ENCODE measurements around the gene IL13.
A peak's percentile ranks its signal among the peaks of the same experiment; 100 is the strongest.

IL13 gene

DNA sequence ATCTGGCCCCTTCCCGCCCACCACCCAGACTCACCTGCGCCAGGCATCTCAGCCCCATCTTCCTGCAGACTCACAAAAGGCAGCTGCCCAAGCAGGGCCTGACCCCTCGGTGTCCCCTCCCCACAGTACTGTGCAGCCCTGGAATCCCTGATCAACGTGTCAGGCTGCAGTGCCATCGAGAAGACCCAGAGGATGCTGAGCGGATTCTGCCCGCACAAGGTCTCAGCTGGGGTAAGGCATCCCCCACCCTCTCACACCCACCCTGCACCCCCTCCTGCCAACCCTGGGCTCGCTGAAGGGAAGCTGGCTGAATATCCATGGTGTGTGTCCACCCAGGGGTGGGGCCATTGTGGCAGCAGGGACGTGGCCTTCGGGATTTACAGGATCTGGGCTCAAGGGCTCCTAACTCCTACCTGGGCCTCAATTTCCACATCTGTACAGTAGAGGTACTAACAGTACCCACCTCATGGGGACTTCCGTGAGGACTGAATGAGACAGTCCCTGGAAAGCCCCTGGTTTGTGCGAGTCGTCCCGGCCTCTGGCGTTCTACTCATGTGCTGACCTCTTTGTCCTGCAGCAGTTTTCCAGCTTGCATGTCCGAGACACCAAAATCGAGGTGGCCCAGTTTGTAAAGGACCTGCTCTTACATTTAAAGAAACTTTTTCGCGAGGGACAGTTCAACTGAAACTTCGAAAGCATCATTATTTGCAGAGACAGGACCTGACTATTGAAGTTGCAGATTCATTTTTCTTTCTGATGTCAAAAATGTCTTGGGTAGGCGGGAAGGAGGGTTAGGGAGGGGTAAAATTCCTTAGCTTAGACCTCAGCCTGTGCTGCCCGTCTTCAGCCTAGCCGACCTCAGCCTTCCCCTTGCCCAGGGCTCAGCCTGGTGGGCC, 1.9 kb downstream of the IL13 start:
- no peak for DNase-seq (ENCODE audit: low read depth)
- H3K4me3 ChIP-seq (ENCODE audit: control insufficient read depth, low read depth, low read length), result no peak overlapping the region
- TF ChIP-seq, protein P1, sequence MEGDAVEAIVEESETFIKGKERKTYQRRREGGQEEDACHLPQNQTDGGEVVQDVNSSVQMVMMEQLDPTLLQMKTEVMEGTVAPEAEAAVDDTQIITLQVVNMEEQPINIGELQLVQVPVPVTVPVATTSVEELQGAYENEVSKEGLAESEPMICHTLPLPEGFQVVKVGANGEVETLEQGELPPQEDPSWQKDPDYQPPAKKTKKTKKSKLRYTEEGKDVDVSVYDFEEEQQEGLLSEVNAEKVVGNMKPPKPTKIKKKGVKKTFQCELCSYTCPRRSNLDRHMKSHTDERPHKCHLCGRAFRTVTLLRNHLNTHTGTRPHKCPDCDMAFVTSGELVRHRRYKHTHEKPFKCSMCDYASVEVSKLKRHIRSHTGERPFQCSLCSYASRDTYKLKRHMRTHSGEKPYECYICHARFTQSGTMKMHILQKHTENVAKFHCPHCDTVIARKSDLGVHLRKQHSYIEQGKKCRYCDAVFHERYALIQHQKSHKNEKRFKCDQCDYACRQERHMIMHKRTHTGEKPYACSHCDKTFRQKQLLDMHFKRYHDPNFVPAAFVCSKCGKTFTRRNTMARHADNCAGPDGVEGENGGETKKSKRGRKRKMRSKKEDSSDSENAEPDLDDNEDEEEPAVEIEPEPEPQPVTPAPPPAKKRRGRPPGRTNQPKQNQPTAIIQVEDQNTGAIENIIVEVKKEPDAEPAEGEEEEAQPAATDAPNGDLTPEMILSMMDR (IDR thresholded peaks at IDR 0.05; ENCODE audit: control insufficient read depth, insufficient read depth, low read depth, low read length, missing control alignments), result no peak

DNA sequence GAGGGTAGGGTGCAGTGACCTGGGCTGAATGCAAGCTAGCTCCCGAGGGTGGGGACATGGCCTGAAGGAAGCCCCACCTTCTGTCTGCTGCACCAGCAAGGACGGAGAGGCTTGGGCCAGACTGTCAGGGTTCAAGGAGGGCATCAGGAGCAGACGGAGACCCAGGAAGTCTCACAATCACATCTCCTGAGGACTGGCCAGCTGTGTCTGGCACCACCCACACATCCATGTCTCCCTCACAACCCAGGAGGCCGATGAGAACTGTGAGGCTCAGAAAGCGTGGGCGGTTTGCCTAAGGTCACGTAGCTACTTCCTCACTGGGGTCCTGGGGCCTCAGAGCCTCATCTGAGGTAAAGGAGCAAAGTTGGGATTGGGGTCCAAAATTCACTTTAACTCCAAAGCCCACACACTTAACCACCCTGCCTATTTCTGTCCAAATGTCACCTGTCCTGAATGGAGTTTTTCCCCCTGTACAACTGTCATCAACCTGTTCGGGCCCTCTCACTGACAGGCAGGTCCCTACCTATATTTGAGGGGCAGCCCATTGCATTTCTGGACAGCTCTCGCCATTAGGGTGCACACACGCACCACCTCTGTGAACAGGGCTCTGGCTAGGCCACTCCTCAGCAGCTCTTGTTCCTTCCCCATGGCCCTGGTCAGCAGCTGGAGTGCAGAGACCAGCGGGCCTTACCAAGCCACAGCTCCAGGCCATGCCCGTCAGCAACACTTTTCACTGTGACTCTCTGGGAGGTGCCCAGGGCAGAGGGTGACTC, 3.4 kb downstream of the IL13 start:
- no peak overlapping the region for H3K4me3 ChIP-seq (ENCODE audit: control insufficient read depth, low read depth, low read length)
- DNase-seq (ENCODE audit: low read depth), result no peak
- TF ChIP-seq, protein P1 (IDR thresholded peaks at IDR 0.05; ENCODE audit: control insufficient read depth, insufficient read depth, low read depth, low read length, missing control alignments), result peak; percentile 24

DNA sequence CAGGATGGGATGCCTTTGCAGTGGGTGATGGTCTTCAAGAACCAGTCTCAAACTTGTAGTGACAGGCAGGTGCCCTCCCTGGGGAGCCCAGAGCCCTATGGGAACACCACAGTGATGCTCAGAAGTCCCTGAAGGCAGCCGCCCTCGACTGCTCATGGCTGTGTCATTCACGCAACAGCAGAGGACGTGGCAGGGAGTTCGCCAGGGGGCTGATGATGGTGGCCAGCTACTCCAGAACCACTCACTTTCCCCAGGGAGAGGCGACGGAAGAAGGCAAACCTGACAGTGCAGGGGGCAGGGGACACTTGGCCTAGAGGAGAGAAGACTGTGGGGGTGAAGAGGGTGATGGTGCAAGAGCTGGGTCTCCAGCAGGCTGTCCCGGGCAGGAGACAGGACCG, 4.0 kb downstream of the IL13 start:
- TF ChIP-seq, protein P1 (IDR thresholded peaks at IDR 0.05; ENCODE audit: control insufficient read depth, insufficient read depth, low read depth, low read length, missing control alignments), result no peak
- DNase-seq (ENCODE audit: low read depth), result no peak
- H3K4me3 ChIP-seq (ENCODE audit: control insufficient read depth, low read depth, low read length), result no peak overlapping the region

DNA sequence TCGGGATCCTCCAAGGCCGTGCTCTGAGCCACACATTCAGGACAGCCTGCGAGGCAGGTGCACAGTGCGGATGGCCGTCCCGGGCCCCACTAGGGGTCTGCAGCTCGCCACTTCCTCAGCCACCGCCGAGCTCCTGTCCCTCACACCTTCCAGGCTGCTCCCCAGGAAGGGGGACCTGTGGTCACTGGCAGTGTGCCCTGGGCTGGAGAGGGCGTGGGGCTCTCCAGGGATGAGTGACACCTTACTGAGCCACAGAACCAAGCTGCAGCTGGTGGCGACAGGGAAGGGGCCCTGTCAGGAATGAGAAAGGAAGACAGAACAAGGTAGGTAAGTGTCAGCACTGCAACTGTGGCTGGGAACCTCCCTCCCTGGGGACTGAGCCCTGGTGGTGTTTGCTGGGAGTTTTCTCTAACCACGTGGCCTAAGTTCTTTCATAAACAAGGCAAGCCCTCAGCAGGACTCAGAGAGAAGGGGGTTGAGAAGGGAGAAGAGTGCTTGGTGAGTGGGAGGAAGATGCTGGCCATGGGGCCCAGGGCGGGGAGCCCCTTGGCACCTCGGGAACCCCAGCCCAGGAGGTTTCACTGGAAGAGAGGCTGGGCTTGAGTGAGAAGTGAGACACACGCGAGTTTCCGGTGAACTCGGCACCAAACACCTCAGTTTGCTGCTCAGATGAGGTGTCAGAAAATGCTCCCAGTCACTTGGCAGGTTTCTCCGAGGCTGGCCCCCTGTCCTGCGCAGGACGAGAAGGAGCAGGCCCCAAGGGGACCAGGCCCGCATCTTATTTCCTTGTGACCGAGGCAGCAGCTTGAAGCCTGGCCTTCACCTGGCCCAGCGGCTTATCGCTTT, 5.2 kb downstream of the IL13 start:
- H3K4me3 ChIP-seq (ENCODE audit: control insufficient read depth, low read depth, low read length), result no peak overlapping the region
- no peak for DNase-seq (ENCODE audit: low read depth)
- TF ChIP-seq, protein P1 (IDR thresholded peaks at IDR 0.05; ENCODE audit: control insufficient read depth, insufficient read depth, low read depth, low read length, missing control alignments), result no peak

DNA sequence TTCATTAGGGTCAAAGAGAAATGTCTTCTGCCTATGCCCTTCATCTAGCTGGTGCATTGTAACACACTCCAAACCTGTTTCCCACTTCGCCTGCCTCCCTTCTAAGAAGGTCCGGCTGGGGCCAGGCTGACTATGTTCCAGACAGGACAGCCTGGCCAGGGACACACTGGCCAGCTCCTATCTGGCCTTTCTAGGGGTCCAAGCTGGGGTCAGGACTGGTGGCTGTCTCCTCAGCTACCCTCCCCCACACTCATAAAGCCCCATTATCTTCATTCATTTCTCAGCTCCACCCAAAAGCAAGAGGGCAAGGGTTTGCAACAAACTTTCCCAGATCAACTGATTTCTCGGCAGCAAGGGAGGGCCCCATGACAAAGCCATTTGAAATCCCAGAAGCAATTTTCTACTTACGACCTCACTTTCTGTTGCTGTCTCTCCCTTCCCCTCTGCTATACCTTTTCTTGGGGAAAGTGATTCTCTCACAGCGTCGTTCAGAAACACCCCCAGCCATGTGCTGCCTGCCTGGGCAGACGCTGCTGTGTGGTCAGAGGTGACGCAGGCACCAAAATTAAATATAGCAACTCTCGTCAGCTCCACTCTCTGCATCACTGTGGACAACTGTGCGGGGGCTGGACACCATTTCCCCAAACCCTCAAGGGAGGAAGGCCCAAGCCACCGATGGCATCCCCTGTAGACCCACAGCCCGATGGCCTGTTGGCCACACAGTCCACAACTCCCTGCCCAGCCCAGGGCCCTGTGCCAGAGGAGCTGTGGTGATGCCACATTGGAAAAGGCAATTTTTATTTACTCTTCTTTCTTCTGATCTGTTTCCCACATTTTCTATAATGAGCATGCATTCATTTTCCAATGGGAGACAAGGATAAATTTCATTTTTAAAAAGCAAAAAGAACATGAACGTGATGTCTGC, 6.1 kb downstream of the IL13 start:
- TF ChIP-seq, protein P1 (IDR thresholded peaks at IDR 0.05; ENCODE audit: control insufficient read depth, insufficient read depth, low read depth, low read length, missing control alignments), result no peak
- DNase-seq (ENCODE audit: low read depth), result no peak
- H3K4me3 ChIP-seq (ENCODE audit: control insufficient read depth, low read depth, low read length), result no peak overlapping the region

All from AG09309 (cell line).